A673 (cell line): Measurements from ENCODE around the gene KCNIP4. TPM values are rescaled to one million over a fixed set of nuclear protein-coding genes. Genes with fewer than 3 reads are reported as not detected.

Experiments used
- BruUV-seq: library from RNA; stranded (reverse); fragments of 400-500 nt; replicated peaks from 2 replicates; lab custom pipeline; 2021; lab: Mats Ljungman, UMichigan
- CTCF ChIA-PET: fragments of 300-600 bp; sonication (Branson Sonifier 250); formaldehyde crosslinking; loops from one replicate; lab custom pipeline; 2022; ENCODE audit warnings: antibody characterized with exemption; lab: Charles Lee
- POLR2A ChIA-PET: fragments of 300-600 bp; sonication (Branson Sonifier 250); formaldehyde crosslinking; loops from one replicate; lab custom pipeline; 2022; ENCODE audit warnings: antibody characterized with exemption; ENCODE audit not compliant: low non-redundant PET; lab: Charles Lee
- DNase-seq: peaks from one replicate; pipeline ENCODE4 v3.0.0-alpha.2; 2015; ENCODE audit warnings: low spot score
- H3K27ac ChIP-seq: fragments of 200-600 bp; sonication (generic); 2 replicates; pipeline ENCODE4 v1.5.1; 2016; ENCODE audit warnings: mixed run types, low read depth, mild to moderate bottlenecking, mixed read lengths, antibody characterized with exemption, low read length; ENCODE audit not compliant: poor library complexity, severe bottlenecking
- H3K27me3 ChIP-seq: fragments of 200-600 bp; sonication (generic); replicated peaks from 2 replicates; pipeline ENCODE4 v1.6.1; 2017; ENCODE audit warnings: mixed run types, low read depth, mild to moderate bottlenecking, mixed read lengths, antibody characterized with exemption, low read length; ENCODE audit not compliant: insufficient read depth, poor library complexity
- H3K36me3 ChIP-seq: fragments of 200-600 bp; sonication (generic); 2 replicates; pipeline ENCODE4 v1.6.1; 2016; ENCODE audit warnings: mixed run types, mild to moderate bottlenecking, mixed read lengths, antibody characterized with exemption, low read length; ENCODE audit not compliant: insufficient read depth, poor library complexity, severe bottlenecking
- H3K4me1 ChIP-seq: fragments of 200-600 bp; sonication (generic); 2 replicates; pipeline ENCODE4 v1.6.1; 2017; ENCODE audit warnings: mixed run types, mild to moderate bottlenecking, mixed read lengths, antibody characterized with exemption, low read length; ENCODE audit not compliant: insufficient read depth, poor library complexity, severe bottlenecking
- H3K4me3 ChIP-seq: fragments of 200-600 bp; sonication (generic); 2 replicates; pipeline ENCODE4 v1.5.1; 2016; ENCODE audit warnings: low read depth, mixed run types, mild to moderate bottlenecking, mixed read lengths, low read length; ENCODE audit not compliant: poor library complexity, severe bottlenecking
- H3K9me3 ChIP-seq: fragments of 200-600 bp; sonication (generic); 2 replicates; pipeline ENCODE4 v1.6.1; 2016; ENCODE audit warnings: mixed run types, low read depth, mild to moderate bottlenecking, mixed read lengths, antibody characterized with exemption, low read length; ENCODE audit not compliant: poor library complexity, severe bottlenecking
- CTCF ChIP-seq: fragments of 300-800, 200-600 bp; sonication (generic); conservative IDR thresholded peaks from 2 replicates; pipeline ENCODE4 v1.5.1; 2017; ENCODE audit warnings: low read depth, mild to moderate bottlenecking, antibody characterized with exemption, low read length, moderate library complexity, mixed read lengths
- EZH2 ChIP-seq: fragments of 200-600 bp; sonication (generic); IDR thresholded peaks from 2 replicates; pipeline ENCODE4 v1.6.1; 2017; ENCODE audit warnings: borderline replicate concordance, low read depth, mild to moderate bottlenecking, mixed read lengths, antibody characterized with exemption, low read length; ENCODE audit not compliant: poor library complexity, severe bottlenecking
- intact Hi-C: fragments of 100-400 bp; cut with micrococcal nuclease; formaldehyde crosslinking; loops from one replicate; pipeline ENCODE4 v1.10.0; 2022; ENCODE audit not compliant: unreplicated experiment
- total RNA-seq: library from RNA; stranded (reverse); gene quantifications from 2 replicates; pipeline ENCODE4 v1.2.3, GENCODE V29; 2021

The KCNIP4 gene
- total RNA-seq, 1 experiment from 2014 or later: not detected

- Histone ChIP-seq H3K27ac (no peak overlapping the region), H3K4me3 (no peak overlapping the region), H3K9me3 (no peaks in the 10 kb centered on the region), H3K27me3 (no peaks in the 10 kb centered on the region), H3K36me3 (no peaks in the 10 kb centered on the region), H3K4me1 (no peaks in the 10 kb centered on the region)
- intact Hi-C loops: no loop called here
- ChIA-PET CTCF (interaction anchor here (0.6 kb wide), 1 partner anchor 37 kb away, joined by 5 read pairs; no protein-coding TSS in a partner anchor), POLR2A (no interaction called here)
- BruUV-seq: no TSS peak
- DNase-seq: no peak
- TF ChIP-seq EZH2 (no peak), CTCF (no peak)
Observed at GRCh38 chr4:20938204-20938603, 1010.4 kb downstream of the KCNIP4 start.

- no peak for DNase-seq
- no TSS peak for BruUV-seq
- H3K4me3 ChIP-seq: no peak overlapping the region
- no peaks in the 10 kb centered on the region for H3K27me3 ChIP-seq
- ChIA-PET CTCF (no interaction called here), POLR2A (no interaction called here)
- no peaks in the 10 kb centered on the region for H3K36me3 ChIP-seq
- H3K27ac ChIP-seq: no peak overlapping the region
- no peaks in the 10 kb centered on the region for H3K4me1 ChIP-seq
- intact Hi-C loops: no loop called here
- no peaks in the 10 kb centered on the region for H3K9me3 ChIP-seq
- TF ChIP-seq CTCF (no peak), EZH2 (no peak)
Observed at GRCh38 chr4:20926529-20926928, 1022.0 kb downstream of the KCNIP4 start.

GRCh38 chr4:20925176-20925575, 1023.4 kb downstream of the KCNIP4 start:
- Histone ChIP-seq H3K9me3 (no peaks in the 10 kb centered on the region), H3K36me3 (no peaks in the 10 kb centered on the region), H3K4me1 (no peaks in the 10 kb centered on the region), H3K27ac (no peak overlapping the region), H3K4me3 (no peak overlapping the region), H3K27me3 (no peaks in the 10 kb centered on the region)
- no TSS peak for BruUV-seq
- CTCF ChIA-PET: no interaction called here
- intact Hi-C loops: no loop called here
- DNase-seq: no peak
- POLR2A ChIA-PET: no interaction called here
- TF ChIP-seq EZH2 (no peak), CTCF (no peak)
